ENCODE data around the gene NCF2.

The NCF2 gene

GRCh38 chr1:183612407-183612806 lies 22.1 kb upstream of the NCF2 start:
- no peak for DNase-seq (ENCODE audit: low read depth)

GRCh38 chr1:183611021-183611420 lies 20.8 kb upstream of the NCF2 start:
- DNase-seq (ENCODE audit: low read depth): no peak

DNA sequence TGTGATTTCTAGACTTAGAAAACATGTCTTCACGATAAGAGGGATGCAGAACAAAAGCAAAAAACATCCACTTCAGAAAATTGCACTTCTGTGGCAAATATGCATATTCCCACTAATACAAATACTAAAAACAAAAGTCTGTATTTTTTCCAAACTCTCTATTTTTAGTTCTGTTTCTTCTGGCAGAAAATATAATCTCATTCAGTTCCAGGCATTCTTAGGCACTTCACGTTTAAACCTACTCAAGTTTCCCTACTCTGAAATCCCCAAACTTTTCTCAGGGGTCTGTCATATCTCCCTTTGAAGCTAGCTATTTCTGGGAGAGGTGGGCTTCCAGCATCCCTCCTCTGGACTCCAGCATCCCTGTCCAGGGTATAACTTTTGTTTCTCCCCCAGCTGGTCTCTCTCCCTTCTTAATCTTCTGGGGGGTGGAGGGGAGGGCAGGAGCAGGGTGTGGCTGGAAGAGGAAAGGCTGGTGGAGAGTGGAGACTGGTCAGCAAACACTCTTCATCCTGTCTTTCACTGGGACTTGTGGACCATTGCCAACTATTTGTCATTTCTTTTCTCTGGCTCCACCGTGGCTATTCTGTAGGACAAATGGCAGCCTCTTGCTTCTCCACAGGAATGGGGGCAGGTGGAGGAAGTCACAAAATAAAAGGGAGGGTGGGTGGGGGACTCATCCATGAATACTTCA lies 19.6 kb upstream of the NCF2 start:
- DNase-seq (ENCODE audit: low read depth): no peak

- no peak for DNase-seq (ENCODE audit: low read depth)
Observed at GRCh38 chr1:183609313-183609712, 19.1 kb upstream of the NCF2 start.

- no peak for DNase-seq (ENCODE audit: low read depth)
Observed at GRCh38 chr1:183607322-183607980, 17.2 kb upstream of the NCF2 start.

- DNase-seq (ENCODE audit: low read depth): no peak
Observed at GRCh38 chr1:183605904-183606303, 15.6 kb upstream of the NCF2 start.

GRCh38 chr1:183604815-183605214 lies 14.6 kb upstream of the NCF2 start:
- DNase-seq (ENCODE audit: low read depth): no peak

DNA sequence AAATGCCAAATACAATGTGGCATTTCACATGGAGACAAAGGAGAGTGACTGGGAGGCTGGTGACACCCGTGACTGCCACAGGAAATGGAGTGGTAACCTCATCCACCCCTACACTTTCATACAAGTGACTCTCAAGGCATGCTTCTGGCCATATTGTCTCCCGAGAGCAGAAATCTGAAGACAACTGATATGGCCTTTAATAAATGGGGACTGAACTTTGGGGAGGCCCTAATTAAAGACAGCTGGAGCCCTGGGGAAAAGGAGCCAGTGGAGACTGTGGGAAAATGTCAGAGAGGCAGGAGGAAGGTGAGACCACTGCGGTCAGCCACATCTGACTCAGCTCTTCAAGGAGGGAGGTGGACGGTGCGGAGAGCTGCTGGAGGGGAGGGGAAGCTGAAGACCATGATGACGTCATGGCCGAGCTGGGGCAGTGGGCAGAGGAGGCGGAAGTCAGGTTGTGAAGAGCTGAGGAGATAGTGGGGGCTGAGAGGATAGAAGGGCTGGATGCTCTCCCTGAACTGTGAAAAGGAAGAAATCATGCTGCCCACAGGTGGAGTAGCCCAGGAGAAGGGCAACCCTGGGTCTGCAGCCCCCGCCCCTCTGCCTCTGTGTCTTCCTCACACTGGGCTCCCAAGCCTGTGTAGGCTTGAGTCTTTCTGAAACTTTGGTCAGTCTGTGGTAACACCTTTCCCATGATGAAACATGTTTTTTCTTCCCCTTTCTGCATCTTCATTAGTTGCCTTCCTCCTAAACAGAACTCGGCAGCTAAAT lies 14.0 kb upstream of the NCF2 start:
- DNase-seq (ENCODE audit: low read depth): no peak

DNA sequence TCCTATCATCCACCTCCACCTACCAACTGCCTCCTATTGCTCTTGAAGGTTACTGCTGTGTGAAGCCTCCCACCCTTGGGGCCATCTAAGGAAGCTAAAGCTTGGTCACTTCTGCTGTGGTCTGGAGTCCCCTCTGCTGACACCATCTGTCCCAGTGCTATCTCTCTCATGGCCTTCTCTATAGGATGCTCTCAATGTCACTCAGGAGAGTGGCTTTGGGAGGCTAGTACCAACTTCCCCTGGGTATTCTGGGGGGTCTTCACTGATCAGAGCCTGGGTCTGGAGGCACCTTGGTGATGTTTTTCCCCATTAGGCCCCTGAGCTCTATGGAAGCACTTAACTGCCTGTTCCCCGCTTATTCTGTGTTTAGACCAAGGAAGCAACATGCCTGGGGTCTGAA lies 12.3 kb upstream of the NCF2 start:
- DNase-seq (ENCODE audit: low read depth): no peak

GRCh38 chr1:183600634-183601033 lies 10.4 kb upstream of the NCF2 start:
- DNase-seq (ENCODE audit: low read depth): no peak

DNA sequence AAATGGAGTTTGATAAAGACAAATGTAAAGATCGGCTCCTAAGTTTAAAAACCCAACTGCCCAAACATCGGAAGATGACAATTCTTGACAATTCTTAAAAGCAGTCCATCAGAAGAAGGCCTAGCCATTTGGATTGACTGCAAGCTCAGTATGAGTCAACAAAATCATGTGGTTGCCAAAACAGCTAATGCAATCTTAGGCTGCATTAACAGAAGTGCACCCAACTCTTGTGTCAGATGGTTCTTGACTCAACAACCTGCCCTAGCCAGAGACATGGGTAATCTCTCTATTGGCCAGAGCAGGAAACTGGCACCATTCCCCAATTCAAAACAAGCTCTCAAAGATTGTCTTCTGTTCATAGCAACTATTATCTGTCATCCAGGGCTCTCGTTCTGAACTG lies 9.9 kb upstream of the NCF2 start:
- no peak for DNase-seq (ENCODE audit: low read depth)

- no peak for DNase-seq (ENCODE audit: low read depth)
Observed at GRCh38 chr1:183598386-183598785, 8.1 kb upstream of the NCF2 start.

- no peak for DNase-seq (ENCODE audit: low read depth)
Observed at GRCh38 chr1:183597656-183598347, 7.5 kb upstream of the NCF2 start.

- no peak for DNase-seq (ENCODE audit: low read depth)
Observed at GRCh38 chr1:183596500-183596899, 6.2 kb upstream of the NCF2 start.

DNA sequence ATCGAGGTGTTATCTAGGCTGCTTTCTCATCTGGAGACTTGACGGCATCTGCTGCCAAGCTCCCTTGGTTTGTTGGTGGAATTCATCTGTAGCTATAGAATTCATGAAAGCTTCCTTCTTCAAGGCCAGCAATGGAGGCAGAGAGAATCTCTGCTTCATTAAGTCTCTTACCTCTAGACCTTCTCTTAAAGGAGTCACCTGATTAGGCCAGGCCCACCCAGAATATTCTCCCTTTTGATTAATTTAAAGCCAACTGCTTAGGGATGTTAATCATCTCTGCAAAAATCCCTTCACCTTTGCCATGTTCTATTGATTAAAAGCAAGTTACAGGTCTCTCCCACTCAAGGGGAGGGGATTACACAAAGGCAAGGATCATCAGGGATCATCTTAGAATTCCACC lies 5.3 kb upstream of the NCF2 start:
- no peak for DNase-seq (ENCODE audit: low read depth)

DNA sequence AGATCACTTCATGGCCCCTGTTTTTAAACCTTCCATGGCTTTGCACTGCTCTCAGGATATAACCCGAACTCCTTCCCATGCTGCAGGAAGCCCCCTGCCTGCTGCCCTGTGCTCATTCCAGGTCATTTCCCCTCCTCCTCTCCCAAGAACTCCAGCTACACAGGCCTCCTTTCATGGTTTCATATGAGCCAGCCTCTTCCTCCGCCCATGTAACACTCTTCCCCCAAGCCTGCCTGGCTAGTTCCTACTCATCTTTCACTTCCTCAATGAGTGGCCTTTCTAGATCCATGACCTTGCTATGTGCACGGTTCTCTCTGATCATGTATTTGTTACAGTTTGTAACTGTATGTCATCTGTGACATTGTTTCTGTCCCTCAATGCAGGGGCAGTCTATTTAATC lies 3.1 kb upstream of the NCF2 start:
- no peak for DNase-seq (ENCODE audit: low read depth)

- no peak for DNase-seq (ENCODE audit: low read depth)
Observed at GRCh38 chr1:183592733-183593132, 2.5 kb upstream of the NCF2 start.

DNA sequence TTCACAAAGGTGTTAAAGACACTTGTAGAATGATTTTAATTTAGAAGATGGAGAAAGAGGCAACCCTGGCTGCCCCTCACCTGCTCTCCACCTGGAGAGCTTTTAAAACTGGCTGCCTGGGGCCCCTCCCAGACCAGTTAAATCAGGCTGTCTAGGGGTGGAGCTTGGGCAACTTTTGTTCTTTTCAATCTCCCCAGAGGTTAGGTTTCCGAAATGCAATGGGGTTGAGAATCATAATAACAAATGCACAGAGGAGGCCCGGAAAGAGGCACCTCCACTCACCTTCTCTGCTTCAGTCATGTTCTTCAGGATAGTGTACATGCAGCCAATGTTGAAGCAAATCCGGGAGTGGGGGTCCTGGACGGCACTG lies 400 bp downstream of the NCF2 start:
- DNase-seq (ENCODE audit: low read depth): no peak

- no peak for DNase-seq (ENCODE audit: low read depth)
Observed at GRCh38 chr1:183589384-183589783, 875 bp downstream of the NCF2 start.

- DNase-seq (ENCODE audit: low read depth): no peak
Observed at GRCh38 chr1:183588827-183589226, 1.4 kb downstream of the NCF2 start.

- DNase-seq (ENCODE audit: low read depth): no peak
Observed at GRCh38 chr1:183586926-183587325, 3.3 kb downstream of the NCF2 start.

DNA sequence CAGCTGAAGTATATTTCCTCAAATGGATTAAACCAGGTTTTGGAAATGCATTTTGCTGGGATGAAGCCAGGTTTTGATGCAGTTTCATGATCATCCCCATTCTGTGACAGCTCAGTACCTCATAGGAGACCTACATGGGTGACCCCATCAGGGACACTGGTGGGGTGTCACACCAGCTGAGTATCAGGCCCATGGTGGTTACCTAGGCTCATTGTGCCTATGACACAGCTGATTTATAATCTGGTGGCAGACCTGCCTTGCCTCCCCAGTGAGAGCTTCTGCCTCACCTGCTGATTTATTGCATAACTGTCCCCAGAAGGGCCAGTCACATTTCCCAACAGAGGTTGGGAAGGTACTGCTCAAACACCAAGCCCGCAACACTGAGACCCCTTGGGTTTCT lies 3.8 kb downstream of the NCF2 start:
- no peak for DNase-seq (ENCODE audit: low read depth)

- DNase-seq (ENCODE audit: low read depth): no peak
Observed at GRCh38 chr1:183585038-183585437, 5.2 kb downstream of the NCF2 start.
